GM23338 (cell line): Measurements from ENCODE around the gene SP100. TPM values are rescaled to one million over a fixed set of nuclear protein-coding genes. Genes with fewer than 3 reads are reported as not detected.

Source experiments
- ATAC-seq: fragments of 200-7000 bp; cut with Tn5 transposase; 3 replicates; pipeline ENCODE4 v1.9.1; 2020
- DNase-seq: peaks from one replicate; pipeline ENCODE4 v3.0.0-alpha.2; 2015; ENCODE audit warnings: low spot score
- H2AFZ ChIP-seq: fragments of 200-600 bp; sonication (generic); 2 replicates; pipeline ENCODE4 v1.8.0; 2016; ENCODE audit warnings: antibody characterized with exemption, mild to moderate bottlenecking, moderate library complexity
- H3F3A ChIP-seq: fragments of 200-600 bp; sonication (generic); replicated peaks from 2 replicates; pipeline ENCODE4 v1.8.0; 2017; ENCODE audit warnings: antibody characterized with exemption, mixed run types, low read depth
- H3K27ac ChIP-seq: fragments of 200-600 bp; sonication (generic); 2 replicates; pipeline ENCODE4 v1.6.1; 2016; ENCODE audit warnings: low read depth
- H3K27me3 ChIP-seq: fragments of 200-600 bp; sonication (generic); 2 replicates; pipeline ENCODE4 v1.8.0; 2016; ENCODE audit warnings: mild to moderate bottlenecking, mixed run types, moderate library complexity; ENCODE audit not compliant: insufficient read depth
- H3K36me3 ChIP-seq: fragments of 200-600 bp; sonication (generic); 2 replicates; pipeline ENCODE4 v1.8.0; 2016; ENCODE audit warnings: mild to moderate bottlenecking; ENCODE audit not compliant: insufficient read depth
- H3K4me1 ChIP-seq: fragments of 200-600 bp; sonication (generic); 2 replicates; pipeline ENCODE4 v1.8.0; 2016; ENCODE audit warnings: mild to moderate bottlenecking, moderate library complexity; ENCODE audit not compliant: insufficient read depth
- H3K4me2 ChIP-seq: fragments of 200-600 bp; sonication (generic); 2 replicates; pipeline ENCODE4 v1.7.1; 2017; ENCODE audit warnings: mixed run types
- H3K4me3 ChIP-seq: fragments of 200-600 bp; sonication (generic); 2 replicates; pipeline ENCODE4 v1.6.1; 2016; ENCODE audit warnings: mixed run types
- H3K79me2 ChIP-seq: fragments of 200-600 bp; sonication (generic); replicated peaks from 2 replicates; pipeline ENCODE4 v1.8.0; 2017; ENCODE audit warnings: mild to moderate bottlenecking; ENCODE audit not compliant: insufficient read depth
- H3K9me2 ChIP-seq: fragments of 200-600 bp; sonication (generic); 2 replicates; pipeline ENCODE4 v1.8.0; 2017; ENCODE audit not compliant: insufficient read depth
- H4K20me1 ChIP-seq: fragments of 200-600 bp; sonication (generic); replicated peaks from 2 replicates; pipeline ENCODE4 v1.8.0; 2017; ENCODE audit warnings: mild to moderate bottlenecking; ENCODE audit not compliant: insufficient read depth
- H3K27ac Mint-ChIP-seq: 2 replicates; pipeline ENCODE4 v1.8.0; 2020; ENCODE audit warnings: inconsistent platforms, mild to moderate bottlenecking, moderate library complexity, mixed read lengths
- H3K27me3 Mint-ChIP-seq: 3 replicates; pipeline ENCODE4 v1.8.0; 2022; ENCODE audit warnings: low read depth, mild to moderate bottlenecking, moderate library complexity, mixed read lengths, inconsistent platforms; ENCODE audit not compliant: insufficient read depth, poor library complexity
- H3K36me3 Mint-ChIP-seq: 3 replicates; pipeline ENCODE4 v1.8.0; 2021; ENCODE audit warnings: low read depth, mild to moderate bottlenecking, inconsistent platforms, moderate library complexity, mixed read lengths
- H3K4me1 Mint-ChIP-seq: 3 replicates; pipeline ENCODE4 v1.8.0; 2020; ENCODE audit warnings: mild to moderate bottlenecking, inconsistent platforms, mixed read lengths
- H3K4me3 Mint-ChIP-seq: 3 replicates; pipeline ENCODE4 v1.8.0; 2021; ENCODE audit warnings: moderate library complexity, mild to moderate bottlenecking, inconsistent platforms, mixed read lengths
- H3K9me3 Mint-ChIP-seq: 3 replicates; pipeline ENCODE4 v1.8.0; 2020; ENCODE audit warnings: moderate library complexity, mild to moderate bottlenecking, inconsistent platforms, mixed read lengths
- EZH2 ChIP-seq: fragments of 200-600 bp; sonication (generic); IDR thresholded peaks from one replicate; pipeline ENCODE4 v1.8.0; 2017; ENCODE audit warnings: antibody characterized with exemption, mild to moderate bottlenecking, low read depth; ENCODE audit not compliant: unreplicated experiment
- EZH2phosphoT487 ChIP-seq: fragments of 200-600 bp; sonication (generic); IDR thresholded peaks from one replicate; pipeline ENCODE4 v1.8.1; 2018; ENCODE audit warnings: antibody characterized with exemption; ENCODE audit not compliant: unreplicated experiment
- JUNB ChIP-seq: IDR thresholded peaks from one replicate; pipeline ENCODE4 v1.6.1; 2016; ENCODE audit warnings: antibody characterized with exemption; ENCODE audit not compliant: unreplicated experiment
- NANOG ChIP-seq: IDR thresholded peaks from 2 replicates; pipeline ENCODE4 v1.6.1; 2016; ENCODE audit warnings: antibody characterized with exemption, borderline replicate concordance
- POLR2AphosphoS5 ChIP-seq: IDR thresholded peaks from 2 replicates; pipeline ENCODE4 v1.6.1; 2016; ENCODE audit warnings: antibody characterized with exemption, low read depth
- STAT1 ChIP-seq: IDR thresholded peaks from one replicate; pipeline ENCODE4 v1.6.1; 2016; ENCODE audit warnings: antibody characterized with exemption; ENCODE audit not compliant: unreplicated experiment
- ZNF114 ChIP-seq: fragments of 250-450 bp; sonication (Bioruptor Pico); IDR thresholded peaks from 2 replicates; pipeline ENCODE4 v1.5.0; 2020; ENCODE audit warnings: mild to moderate bottlenecking, moderate library complexity
- ZNF331 ChIP-seq: fragments of 250-450 bp; sonication (Bioruptor Pico); IDR thresholded peaks from 2 replicates; pipeline ENCODE4 v1.5.0; 2020; ENCODE audit warnings: low read depth, mild to moderate bottlenecking, moderate library complexity
- polyA plus RNA-seq: library from polyadenylated mRNA; unstranded; fragments of >200 nt; fragmentation: Nextera tagmentation; extraction: Ambion mirVana; gene quantifications from 2 replicates; pipeline ENCODE4 v1.2.1, GENCODE V29; 2016
- total RNA-seq: library from RNA; depleted of rRNA; stranded (reverse); fragments of >200 nt; shearing (Covaris generic); gene quantifications from 2 replicates; pipeline ENCODE4 v1.2.3, GENCODE V29; 2014
- TF ChIP-seq, protein P1 (sequence below): fragments of 250-450 bp; sonication (Bioruptor Pico); IDR thresholded peaks from 2 replicates; pipeline ENCODE4 v1.5.0; 2020; ENCODE audit warnings: mild to moderate bottlenecking, moderate library complexity
- TF ChIP-seq, protein P2 (sequence below): IDR thresholded peaks from 2 replicates; pipeline ENCODE4 v1.6.1; 2016; ENCODE audit warnings: antibody characterized with exemption
- TF ChIP-seq, protein P3 (sequence below), 2 experiments: fragments of 200-600 bp in 1 of 2; sonication (generic) in 1 of 2; conservative IDR thresholded peaks; 2 replicates each; pipeline versions ENCODE4 v1.5.1 to v1.6.1; 2016 to 2017; ENCODE audit warnings: antibody characterized with exemption in 2 of 2, low read depth in 2 of 2, mild to moderate bottlenecking in 2 of 2, moderate library complexity in 1 of 2

The SP100 gene
- total and polyA plus RNA-seq, 2 experiments from 2014 or later: 0.44 to 0.73 TPM

DNA sequence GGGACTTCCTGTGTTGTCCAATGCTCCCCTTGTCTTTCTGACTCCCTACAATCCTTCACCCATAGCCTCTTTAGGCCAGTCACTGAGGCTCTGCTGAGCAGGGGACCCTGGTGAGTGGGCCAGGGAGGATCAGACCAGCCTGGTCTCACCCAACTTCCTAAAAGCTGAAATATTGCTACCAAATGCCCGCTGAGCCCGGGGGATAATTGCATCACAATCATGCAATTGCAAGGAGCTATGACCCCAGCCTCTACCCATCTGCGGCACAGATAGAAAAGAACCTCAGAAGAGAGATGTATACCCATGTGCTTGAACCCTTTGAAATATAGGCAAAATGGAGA, 3.7 kb upstream of the SP100 start (continued):
- TF ChIP-seq, protein P1, sequence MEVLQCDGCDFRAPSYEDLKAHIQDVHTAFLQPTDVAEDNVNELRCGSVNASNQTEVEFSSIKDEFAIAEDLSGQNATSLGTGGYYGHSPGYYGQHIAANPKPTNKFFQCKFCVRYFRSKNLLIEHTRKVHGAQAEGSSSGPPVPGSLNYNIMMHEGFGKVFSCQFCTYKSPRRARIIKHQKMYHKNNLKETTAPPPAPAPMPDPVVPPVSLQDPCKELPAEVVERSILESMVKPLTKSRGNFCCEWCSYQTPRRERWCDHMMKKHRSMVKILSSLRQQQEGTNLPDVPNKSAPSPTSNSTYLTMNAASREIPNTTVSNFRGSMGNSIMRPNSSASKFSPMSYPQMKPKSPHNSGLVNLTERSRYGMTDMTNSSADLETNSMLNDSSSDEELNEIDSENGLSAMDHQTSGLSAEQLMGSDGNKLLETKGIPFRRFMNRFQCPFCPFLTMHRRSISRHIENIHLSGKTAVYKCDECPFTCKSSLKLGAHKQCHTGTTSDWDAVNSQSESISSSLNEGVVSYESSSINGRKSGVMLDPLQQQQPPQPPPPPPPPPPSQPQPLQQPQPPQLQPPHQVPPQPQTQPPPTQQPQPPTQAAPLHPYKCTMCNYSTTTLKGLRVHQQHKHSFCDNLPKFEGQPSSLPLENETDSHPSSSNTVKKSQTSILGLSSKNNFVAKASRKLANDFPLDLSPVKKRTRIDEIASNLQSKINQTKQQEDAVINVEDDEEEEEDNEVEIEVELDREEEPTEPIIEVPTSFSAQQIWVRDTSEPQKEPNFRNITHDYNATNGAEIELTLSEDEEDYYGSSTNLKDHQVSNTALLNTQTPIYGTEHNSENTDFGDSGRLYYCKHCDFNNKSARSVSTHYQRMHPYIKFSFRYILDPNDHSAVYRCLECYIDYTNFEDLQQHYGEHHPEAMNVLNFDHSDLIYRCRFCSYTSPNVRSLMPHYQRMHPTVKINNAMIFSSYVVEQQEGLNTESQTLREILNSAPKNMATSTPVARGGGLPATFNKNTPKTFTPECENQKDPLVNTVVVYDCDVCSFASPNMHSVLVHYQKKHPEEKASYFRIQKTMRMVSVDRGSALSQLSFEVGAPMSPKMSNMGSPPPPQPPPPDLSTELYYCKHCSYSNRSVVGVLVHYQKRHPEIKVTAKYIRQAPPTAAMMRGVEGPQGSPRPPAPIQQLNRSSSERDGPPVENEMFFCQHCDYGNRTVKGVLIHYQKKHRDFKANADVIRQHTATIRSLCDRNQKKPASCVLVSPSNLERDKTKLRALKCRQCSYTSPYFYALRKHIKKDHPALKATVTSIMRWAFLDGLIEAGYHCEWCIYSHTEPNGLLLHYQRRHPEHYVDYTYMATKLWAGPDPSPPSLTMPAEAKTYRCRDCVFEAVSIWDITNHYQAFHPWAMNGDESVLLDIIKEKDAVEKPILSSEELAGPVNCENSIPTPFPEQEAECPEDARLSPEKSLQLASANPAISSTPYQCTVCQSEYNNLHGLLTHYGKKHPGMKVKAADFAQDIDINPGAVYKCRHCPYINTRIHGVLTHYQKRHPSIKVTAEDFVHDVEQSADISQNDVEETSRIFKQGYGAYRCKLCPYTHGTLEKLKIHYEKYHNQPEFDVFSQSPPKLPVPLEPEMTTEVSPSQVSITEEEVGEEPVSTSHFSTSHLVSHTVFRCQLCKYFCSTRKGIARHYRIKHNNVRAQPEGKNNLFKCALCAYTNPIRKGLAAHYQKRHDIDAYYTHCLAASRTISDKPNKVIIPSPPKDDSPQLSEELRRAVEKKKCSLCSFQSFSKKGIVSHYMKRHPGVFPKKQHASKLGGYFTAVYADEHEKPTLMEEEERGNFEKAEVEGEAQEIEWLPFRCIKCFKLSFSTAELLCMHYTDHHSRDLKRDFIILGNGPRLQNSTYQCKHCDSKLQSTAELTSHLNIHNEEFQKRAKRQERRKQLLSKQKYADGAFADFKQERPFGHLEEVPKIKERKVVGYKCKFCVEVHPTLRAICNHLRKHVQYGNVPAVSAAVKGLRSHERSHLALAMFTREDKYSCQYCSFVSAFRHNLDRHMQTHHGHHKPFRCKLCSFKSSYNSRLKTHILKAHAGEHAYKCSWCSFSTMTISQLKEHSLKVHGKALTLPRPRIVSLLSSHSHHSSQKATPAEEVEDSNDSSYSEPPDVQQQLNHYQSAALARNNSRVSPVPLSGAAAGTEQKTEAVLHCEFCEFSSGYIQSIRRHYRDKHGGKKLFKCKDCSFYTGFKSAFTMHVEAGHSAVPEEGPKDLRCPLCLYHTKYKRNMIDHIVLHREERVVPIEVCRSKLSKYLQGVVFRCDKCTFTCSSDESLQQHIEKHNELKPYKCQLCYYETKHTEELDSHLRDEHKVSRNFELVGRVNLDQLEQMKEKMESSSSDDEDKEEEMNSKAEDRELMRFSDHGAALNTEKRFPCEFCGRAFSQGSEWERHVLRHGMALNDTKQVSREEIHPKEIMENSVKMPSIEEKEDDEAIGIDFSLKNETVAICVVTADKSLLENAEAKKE (CRISPR knock-in tag): no peak

DNA sequence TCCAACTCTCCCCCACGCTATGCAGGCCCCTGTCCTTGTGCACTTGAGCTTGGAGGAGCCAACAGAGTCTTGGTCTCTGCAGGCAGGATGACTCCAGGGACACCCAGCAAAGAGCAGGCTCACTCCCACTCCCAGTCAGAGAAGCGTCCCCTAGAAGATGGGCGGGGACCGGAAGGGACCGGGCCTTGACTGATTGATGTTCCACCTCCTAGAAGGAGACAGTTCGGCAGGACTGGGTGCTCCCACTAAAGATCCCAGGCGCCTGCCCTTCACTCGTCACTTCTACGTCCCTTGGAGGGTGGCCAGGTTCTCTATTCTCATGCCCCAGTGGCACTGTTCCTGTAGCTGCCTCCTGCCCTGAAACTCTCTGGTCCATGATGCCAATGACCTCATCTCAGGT, 3.2 kb upstream of the SP100 start:
- H3K27ac ChIP-seq: no peak overlapping the region
- H4K20me1 ChIP-seq: no peaks in the 10 kb centered on the region
- peaks cover 7% of the 10 kb centered on the region; the same call in 2 of the 3 replicates for H3K4me1 Mint-ChIP-seq
- peaks cover 26% of the 10 kb centered on the region for H3K27me3 Mint-ChIP-seq
- H3K9me3 Mint-ChIP-seq: no peaks in the 10 kb centered on the region; the same call in 2 of the 3 replicates
- ATAC-seq (no peak), DNase-seq (no peak)
- H3K4me3 Mint-ChIP-seq: no peak overlapping the region
- H3K4me2 ChIP-seq: no peak overlapping the region
- no peaks in the 10 kb centered on the region for H3K4me1 ChIP-seq
- no peaks in the 10 kb centered on the region; the same call in 1 of the 2 replicates for H3K9me2 ChIP-seq
- no peaks in the 10 kb centered on the region for H3K36me3 Mint-ChIP-seq
- H2AFZ ChIP-seq: no peak overlapping the region; the same call in 1 of the 2 replicates
- no peaks in the 10 kb centered on the region for H3K36me3 ChIP-seq
- H3K79me2 ChIP-seq: no peaks in the 10 kb centered on the region
- no peak overlapping the region for H3K27ac Mint-ChIP-seq
- no peaks in the 10 kb centered on the region for H3F3A ChIP-seq
- peaks cover 20% of the 10 kb centered on the region for H3K27me3 ChIP-seq
- no peak overlapping the region for H3K4me3 ChIP-seq
- no peak for TF ChIP-seq EZH2
- no peak for TF ChIP-seq JUNB
- TF ChIP-seq, protein P2, sequence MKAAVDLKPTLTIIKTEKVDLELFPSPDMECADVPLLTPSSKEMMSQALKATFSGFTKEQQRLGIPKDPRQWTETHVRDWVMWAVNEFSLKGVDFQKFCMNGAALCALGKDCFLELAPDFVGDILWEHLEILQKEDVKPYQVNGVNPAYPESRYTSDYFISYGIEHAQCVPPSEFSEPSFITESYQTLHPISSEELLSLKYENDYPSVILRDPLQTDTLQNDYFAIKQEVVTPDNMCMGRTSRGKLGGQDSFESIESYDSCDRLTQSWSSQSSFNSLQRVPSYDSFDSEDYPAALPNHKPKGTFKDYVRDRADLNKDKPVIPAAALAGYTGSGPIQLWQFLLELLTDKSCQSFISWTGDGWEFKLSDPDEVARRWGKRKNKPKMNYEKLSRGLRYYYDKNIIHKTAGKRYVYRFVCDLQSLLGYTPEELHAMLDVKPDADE: no peak
- TF ChIP-seq ZNF331 (CRISPR knock-in tag): no peak
- TF ChIP-seq, protein P3, sequence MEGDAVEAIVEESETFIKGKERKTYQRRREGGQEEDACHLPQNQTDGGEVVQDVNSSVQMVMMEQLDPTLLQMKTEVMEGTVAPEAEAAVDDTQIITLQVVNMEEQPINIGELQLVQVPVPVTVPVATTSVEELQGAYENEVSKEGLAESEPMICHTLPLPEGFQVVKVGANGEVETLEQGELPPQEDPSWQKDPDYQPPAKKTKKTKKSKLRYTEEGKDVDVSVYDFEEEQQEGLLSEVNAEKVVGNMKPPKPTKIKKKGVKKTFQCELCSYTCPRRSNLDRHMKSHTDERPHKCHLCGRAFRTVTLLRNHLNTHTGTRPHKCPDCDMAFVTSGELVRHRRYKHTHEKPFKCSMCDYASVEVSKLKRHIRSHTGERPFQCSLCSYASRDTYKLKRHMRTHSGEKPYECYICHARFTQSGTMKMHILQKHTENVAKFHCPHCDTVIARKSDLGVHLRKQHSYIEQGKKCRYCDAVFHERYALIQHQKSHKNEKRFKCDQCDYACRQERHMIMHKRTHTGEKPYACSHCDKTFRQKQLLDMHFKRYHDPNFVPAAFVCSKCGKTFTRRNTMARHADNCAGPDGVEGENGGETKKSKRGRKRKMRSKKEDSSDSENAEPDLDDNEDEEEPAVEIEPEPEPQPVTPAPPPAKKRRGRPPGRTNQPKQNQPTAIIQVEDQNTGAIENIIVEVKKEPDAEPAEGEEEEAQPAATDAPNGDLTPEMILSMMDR (conservative IDR thresholded peaks at IDR 0.05; ENCODE audit: low read depth in 2 of 2): no peak
- TF ChIP-seq ZNF114 (CRISPR knock-in tag): no peak
- TF ChIP-seq POLR2AphosphoS5: no peak
- TF ChIP-seq EZH2phosphoT487: no peak
- no peak for TF ChIP-seq NANOG
- no peak for TF ChIP-seq STAT1
